Lung (tissue), 12 donors: Measurements from ENCODE around the gene ARHGEF4. TPM values are rescaled to one million over a fixed set of nuclear protein-coding genes. Genes with fewer than 3 reads are reported as not detected.

Experiments
- ATAC-seq: fragments of 200-7000 bp; cut with Tn5 transposase; one replicate; pipeline ENCODE4 v1.9.1; 2020; ENCODE audit warnings: moderate number of reproducible peaks; ENCODE audit not compliant: insufficient read depth, low FRiP score
- DNase-seq, 3 donors: peaks; one replicate each; pipeline ENCODE4 v3.0.0-alpha.2; 2013 to 2017
- H3K27ac ChIP-seq, 2 donors: one replicate each; pipeline ENCODE4 v1.5.1; 2013; ENCODE audit warnings: mild to moderate bottlenecking in 2 of 2, moderate library complexity in 2 of 2, control low read depth in 1 of 2, inconsistent platforms in 1 of 2, low read depth in 1 of 2, low read length in 1 of 2
- H3K27me3 ChIP-seq, 3 donors: one replicate each; pipeline ENCODE4 v1.5.1; 2013; ENCODE audit warnings: low read length in 2 of 3; ENCODE audit not compliant: control insufficient read depth in 3 of 3, insufficient read depth in 3 of 3
- H3K36me3 ChIP-seq, 4 donors: one replicate each; pipeline ENCODE4 v1.5.1; 2013; ENCODE audit warnings: low read length in 4 of 4, mild to moderate bottlenecking in 1 of 4, moderate library complexity in 1 of 4; ENCODE audit not compliant: control insufficient read depth in 4 of 4, insufficient read depth in 4 of 4
- H3K4me1 ChIP-seq, 5 donors: one replicate each; pipeline ENCODE4 v1.5.1; 2013; ENCODE audit warnings: low read length in 5 of 5, mild to moderate bottlenecking in 2 of 5, moderate library complexity in 1 of 5; ENCODE audit not compliant: control insufficient read depth in 5 of 5, insufficient read depth in 5 of 5
- H3K4me3 ChIP-seq: one replicate; pipeline ENCODE4 v1.5.1; 2013; ENCODE audit warnings: mild to moderate bottlenecking, control low read depth, moderate library complexity
- H3K9ac ChIP-seq, 2 donors: one replicate each; pipeline ENCODE4 v1.5.1; 2013; ENCODE audit warnings: low read length in 2 of 2, control low read depth in 1 of 2; ENCODE audit not compliant: insufficient read depth in 1 of 2
- H3K9me3 ChIP-seq, 4 donors: one replicate each; pipeline ENCODE4 v1.5.1; 2013; ENCODE audit warnings: low read length in 3 of 4, mild to moderate bottlenecking in 1 of 4, moderate library complexity in 1 of 4; ENCODE audit not compliant: control insufficient read depth in 4 of 4, insufficient read depth in 3 of 4
- CTCF ChIP-seq: IDR thresholded peaks from 2 replicates; pipeline ENCODE4 v1.5.1; 2012; ENCODE audit warnings: mild to moderate bottlenecking; ENCODE audit errors: control extremely low read depth, extremely low read depth
- WGBS, 2 donors: extraction: QIAGEN DNeasy Blood & Tissue Kit; methylation state at CpG; one replicate each; pipeline ENCODE4 v1.1.7; 2013; 5-methylcytosine and 5-hydroxymethylcytosine counted together
- polyA plus RNA-seq, 2 donors: library from polyadenylated mRNA; stranded (reverse); fragments of 200-250 nt; gene quantifications; one replicate each; pipeline ENCODE4 v1.2.1, GENCODE V29; 2013
- total RNA-seq, 2 donors: library from RNA; depleted of rRNA in 1 of 2; stranded (reverse); fragments of >200 nt in 1 of 2; gene quantifications; one replicate each; pipeline ENCODE4 v1.2.1, GENCODE V29; 2014 to 2021
- donor health status: control.
- donor health status: control.
- donor health status: Bipolar disorder and iron deficiency.
- donor health status: healthy.
- donor health status: DM: yes; HTN: yes; CAD: no.

ARHGEF4 gene
- total and polyA plus RNA-seq, 4 donors = 1.8 to 15.9 (median 6.9) TPM

GRCh38 chr2:130828461-130828860, 8.3 kb upstream of the ARHGEF4 start:
- Histone ChIP-seq H3K9ac (no peak overlapping the region), H3K9me3 (peaks cover 0 to 4% (median 0%) of the 10 kb centered on the region in 4 donors), H3K4me3 (no peak overlapping the region), H3K4me1 (no peaks in the 10 kb centered on the region), H3K27ac (no peak overlapping the region), H3K27me3 (no peaks in the 10 kb centered on the region), H3K36me3 (no peaks in the 10 kb centered on the region)
- DNase-seq (no peak), ATAC-seq (no peak)
- 74 to 88% methylated on average over 5 of the region's 5 CpGs for whole genome bisulfite sequencing, 2 donors
- no peak for TF ChIP-seq CTCF

GRCh38 chr2:130829015-130829414, 7.7 kb upstream of the ARHGEF4 start:
- ATAC-seq = no peak
- no peak overlapping the region for H3K9ac ChIP-seq
- DNase-seq = no peak

GRCh38 chr2:130830538-130830937, 6.2 kb upstream of the ARHGEF4 start:
- ATAC-seq = no peak
- H3K9me3 ChIP-seq = peaks cover 0 to 4% (median 0%) of the 10 kb centered on the region in 4 donors
- 51 to 74% methylated on average over 2 of the region's 2 CpGs for WGBS, 2 donors
- H3K36me3 ChIP-seq = no peaks in the 10 kb centered on the region
- no peak overlapping the region for H3K9ac ChIP-seq
- no peaks in the 10 kb centered on the region for H3K4me1 ChIP-seq
- no peak for DNase-seq
- H3K4me3 ChIP-seq = no peak overlapping the region
- H3K27me3 ChIP-seq = peaks cover 0 to 6% (median 5%) of the 10 kb centered on the region in 3 donors
- TF ChIP-seq CTCF = no peak
- H3K27ac ChIP-seq = no peak overlapping the region

More at GRCh38 chr2:130829015-130829414, 7.7 kb upstream of the ARHGEF4 start:
- no peak overlapping the region for H3K4me3 ChIP-seq
- peaks cover 0 to 4% (median 0%) of the 10 kb centered on the region in 4 donors for H3K9me3 ChIP-seq
- 88 to 96% methylated on average over 10 of the region's 10 CpGs for WGBS, 2 donors
- no peaks in the 10 kb centered on the region for H3K36me3 ChIP-seq
- H3K27me3 ChIP-seq = peaks cover 0 to under 1% (median 0%) of the 10 kb centered on the region in 3 donors
- H3K4me1 ChIP-seq = no peaks in the 10 kb centered on the region
- H3K27ac ChIP-seq = no peak overlapping the region
- TF ChIP-seq CTCF = no peak

GRCh38 chr2:130831356-130831755, 5.4 kb upstream of the ARHGEF4 start:
- no peak overlapping the region for H3K4me3 ChIP-seq
- no peak overlapping the region for H3K27ac ChIP-seq
- H3K36me3 ChIP-seq = no peaks in the 10 kb centered on the region
- H3K4me1 ChIP-seq = no peaks in the 10 kb centered on the region
- no peak overlapping the region for H3K9ac ChIP-seq
- no peak for TF ChIP-seq CTCF
- WGBS, 2 donors = 66 to 82% methylated on average over 6 of the region's 6 CpGs
- H3K9me3 ChIP-seq = peaks cover 0 to 4% (median 0%) of the 10 kb centered on the region in 4 donors
- DNase-seq (no peak), ATAC-seq (no peak)
- peaks cover 0 to 12% (median 11%) of the 10 kb centered on the region in 3 donors for H3K27me3 ChIP-seq
